ENCODE data around the gene TBC1D1.

The TBC1D1 gene

DNA sequence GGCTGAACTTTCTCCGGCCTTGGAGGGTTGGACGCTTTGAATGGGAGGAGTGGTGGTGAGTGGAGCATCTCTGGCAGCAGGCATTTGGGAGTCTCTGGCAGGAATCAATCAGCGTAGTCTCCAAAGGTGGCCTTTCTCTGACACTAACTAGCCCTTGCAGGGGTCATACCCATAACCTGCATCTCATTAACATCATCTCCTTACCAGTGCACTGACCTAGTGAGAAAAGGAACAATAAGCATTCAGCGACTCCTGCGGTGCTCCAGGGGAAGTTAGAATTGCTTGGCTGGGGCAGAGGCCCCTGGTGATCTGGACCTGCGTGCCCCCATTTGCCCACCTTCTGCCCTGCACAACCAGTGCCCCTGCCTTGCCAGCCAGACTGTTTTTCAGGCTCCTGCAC lies 231.2 kb downstream of the TBC1D1 start:
- no peaks in the 10 kb centered on the region for H3K27me3 ChIP-seq (ENCODE audit: insufficient read depth, low read length)
- H3K79me2 ChIP-seq (ENCODE audit: insufficient read depth, low read length), result no peaks in the 10 kb centered on the region
- TF ChIP-seq, protein P1, sequence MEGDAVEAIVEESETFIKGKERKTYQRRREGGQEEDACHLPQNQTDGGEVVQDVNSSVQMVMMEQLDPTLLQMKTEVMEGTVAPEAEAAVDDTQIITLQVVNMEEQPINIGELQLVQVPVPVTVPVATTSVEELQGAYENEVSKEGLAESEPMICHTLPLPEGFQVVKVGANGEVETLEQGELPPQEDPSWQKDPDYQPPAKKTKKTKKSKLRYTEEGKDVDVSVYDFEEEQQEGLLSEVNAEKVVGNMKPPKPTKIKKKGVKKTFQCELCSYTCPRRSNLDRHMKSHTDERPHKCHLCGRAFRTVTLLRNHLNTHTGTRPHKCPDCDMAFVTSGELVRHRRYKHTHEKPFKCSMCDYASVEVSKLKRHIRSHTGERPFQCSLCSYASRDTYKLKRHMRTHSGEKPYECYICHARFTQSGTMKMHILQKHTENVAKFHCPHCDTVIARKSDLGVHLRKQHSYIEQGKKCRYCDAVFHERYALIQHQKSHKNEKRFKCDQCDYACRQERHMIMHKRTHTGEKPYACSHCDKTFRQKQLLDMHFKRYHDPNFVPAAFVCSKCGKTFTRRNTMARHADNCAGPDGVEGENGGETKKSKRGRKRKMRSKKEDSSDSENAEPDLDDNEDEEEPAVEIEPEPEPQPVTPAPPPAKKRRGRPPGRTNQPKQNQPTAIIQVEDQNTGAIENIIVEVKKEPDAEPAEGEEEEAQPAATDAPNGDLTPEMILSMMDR (IDR thresholded peaks at IDR 0.05; ENCODE audit: low read length), result no peak
- TF ChIP-seq EZH2 (IDR thresholded peaks at IDR 0.05; ENCODE audit: borderline replicate concordance, low read length), result no peak
- H3K9ac ChIP-seq (ENCODE audit: low read length), result no peak overlapping the region
- peaks cover 97% of the 10 kb centered on the region for H3K36me3 ChIP-seq (ENCODE audit: insufficient read depth, low read length)
- no peak overlapping the region for H3K27ac ChIP-seq (ENCODE audit: low read depth, low read length, poor library complexity, severe bottlenecking)
- no peaks in the 10 kb centered on the region for H3K9me2 ChIP-seq (ENCODE audit: low read depth, low read length)
- H3K4me1 ChIP-seq (ENCODE audit: insufficient read depth, low read length, severe bottlenecking), result no peaks in the 10 kb centered on the region
- no peaks in the 10 kb centered on the region for H4K20me1 ChIP-seq (ENCODE audit: insufficient read depth, low read length)
- no peak overlapping the region for H2AFZ ChIP-seq (ENCODE audit: low read length)
- no peaks in the 10 kb centered on the region for H3K9me3 ChIP-seq (ENCODE audit: low read length)
- no peak overlapping the region for H3K4me2 ChIP-seq (ENCODE audit: low read length)
- no peak overlapping the region for H3K4me3 ChIP-seq (ENCODE audit: low read depth, low read length, poor library complexity, severe bottlenecking)
- H3F3A ChIP-seq (ENCODE audit: insufficient read depth, low read length), result no peaks in the 10 kb centered on the region

DNA sequence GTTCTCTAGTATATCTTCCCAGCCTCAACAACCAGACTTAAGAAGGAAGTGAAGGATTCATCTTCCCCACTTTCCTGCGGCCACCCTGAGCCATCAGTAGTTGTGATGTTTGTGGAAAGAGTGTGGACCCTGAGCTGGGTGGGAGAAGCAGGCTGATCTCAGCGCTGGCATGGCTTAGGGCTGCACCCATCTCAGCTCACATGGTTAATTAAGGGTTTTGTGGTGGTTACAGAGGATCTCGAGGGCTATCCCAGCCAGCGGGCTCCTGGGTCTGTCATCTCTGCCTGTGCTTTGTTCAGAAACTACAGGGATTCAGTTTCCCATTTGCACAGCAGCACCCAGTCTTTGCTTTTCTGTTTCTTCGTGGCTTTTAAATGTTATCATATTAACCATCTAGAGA lies 232.7 kb downstream of the TBC1D1 start:
- Histone ChIP-seq H3K9me2 (ENCODE audit: low read depth, low read length) (no peaks in the 10 kb centered on the region), H3K27me3 (ENCODE audit: insufficient read depth, low read length) (no peaks in the 10 kb centered on the region), H3K79me2 (ENCODE audit: insufficient read depth, low read length) (no peaks in the 10 kb centered on the region), H3F3A (ENCODE audit: insufficient read depth, low read length) (no peaks in the 10 kb centered on the region), H3K4me1 (ENCODE audit: insufficient read depth, low read length, severe bottlenecking) (no peaks in the 10 kb centered on the region), H3K9ac (ENCODE audit: low read length) (no peak overlapping the region), H4K20me1 (ENCODE audit: insufficient read depth, low read length) (no peaks in the 10 kb centered on the region), H3K4me2 (ENCODE audit: low read length) (no peak overlapping the region), H3K27ac (ENCODE audit: low read depth, low read length, poor library complexity, severe bottlenecking) (no peak overlapping the region), H2AFZ (ENCODE audit: low read length) (no peak overlapping the region), H3K4me3 (ENCODE audit: low read depth, low read length, poor library complexity, severe bottlenecking) (no peak overlapping the region), H3K9me3 (ENCODE audit: low read length) (no peaks in the 10 kb centered on the region), H3K36me3 (ENCODE audit: insufficient read depth, low read length) (peaks cover 96% of the 10 kb centered on the region)
- TF ChIP-seq EZH2 (IDR thresholded peaks at IDR 0.05; ENCODE audit: borderline replicate concordance, low read length), result no peak
- TF ChIP-seq, protein P1 (IDR thresholded peaks at IDR 0.05; ENCODE audit: low read length), result no peak

DNA sequence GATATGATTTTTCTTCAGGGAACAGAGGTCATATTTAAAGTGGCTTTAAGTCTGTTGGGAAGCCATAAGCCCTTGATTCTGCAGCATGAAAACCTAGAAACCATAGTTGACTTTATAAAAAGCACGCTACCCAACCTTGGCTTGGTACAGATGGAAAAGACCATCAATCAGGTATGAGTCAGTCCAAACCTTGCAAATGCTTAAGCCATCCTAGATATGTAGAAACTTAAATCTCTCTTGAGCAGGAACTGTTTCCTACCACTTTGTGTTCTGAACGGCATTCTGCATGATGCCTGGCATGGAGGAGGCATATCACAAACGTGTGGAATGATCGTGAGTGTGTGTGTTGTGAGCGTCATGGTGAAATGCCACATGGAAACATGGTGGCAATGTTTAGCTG lies 234.1 kb downstream of the TBC1D1 start:
- H3K4me2 ChIP-seq (ENCODE audit: low read length), result no peak overlapping the region
- no peaks in the 10 kb centered on the region for H3F3A ChIP-seq (ENCODE audit: insufficient read depth, low read length)
- no peak overlapping the region for H2AFZ ChIP-seq (ENCODE audit: low read length)
- H3K4me1 ChIP-seq (ENCODE audit: insufficient read depth, low read length, severe bottlenecking), result no peaks in the 10 kb centered on the region
- H3K79me2 ChIP-seq (ENCODE audit: insufficient read depth, low read length), result no peaks in the 10 kb centered on the region
- H3K27me3 ChIP-seq (ENCODE audit: insufficient read depth, low read length), result no peaks in the 10 kb centered on the region
- H3K4me3 ChIP-seq (ENCODE audit: low read depth, low read length, poor library complexity, severe bottlenecking), result no peak overlapping the region
- TF ChIP-seq, protein P1 (IDR thresholded peaks at IDR 0.05; ENCODE audit: low read length), result no peak
- TF ChIP-seq EZH2 (IDR thresholded peaks at IDR 0.05; ENCODE audit: borderline replicate concordance, low read length), result no peak
- H3K9me3 ChIP-seq (ENCODE audit: low read length), result no peaks in the 10 kb centered on the region
- peaks cover 96% of the 10 kb centered on the region for H3K36me3 ChIP-seq (ENCODE audit: insufficient read depth, low read length)
- no peak overlapping the region for H3K27ac ChIP-seq (ENCODE audit: low read depth, low read length, poor library complexity, severe bottlenecking)
- H3K9me2 ChIP-seq (ENCODE audit: low read depth, low read length), result no peaks in the 10 kb centered on the region
- no peaks in the 10 kb centered on the region for H4K20me1 ChIP-seq (ENCODE audit: insufficient read depth, low read length)
- H3K9ac ChIP-seq (ENCODE audit: low read length), result no peak overlapping the region
